ENCODE results near the gene ANXA11. TPM values are rescaled to one million over a fixed set of nuclear protein-coding genes. Genes with fewer than 3 reads are reported as not detected.

The ANXA11 gene
- total RNA-seq, 1 experiment from 2014 or later, result 311 TPM

DNA sequence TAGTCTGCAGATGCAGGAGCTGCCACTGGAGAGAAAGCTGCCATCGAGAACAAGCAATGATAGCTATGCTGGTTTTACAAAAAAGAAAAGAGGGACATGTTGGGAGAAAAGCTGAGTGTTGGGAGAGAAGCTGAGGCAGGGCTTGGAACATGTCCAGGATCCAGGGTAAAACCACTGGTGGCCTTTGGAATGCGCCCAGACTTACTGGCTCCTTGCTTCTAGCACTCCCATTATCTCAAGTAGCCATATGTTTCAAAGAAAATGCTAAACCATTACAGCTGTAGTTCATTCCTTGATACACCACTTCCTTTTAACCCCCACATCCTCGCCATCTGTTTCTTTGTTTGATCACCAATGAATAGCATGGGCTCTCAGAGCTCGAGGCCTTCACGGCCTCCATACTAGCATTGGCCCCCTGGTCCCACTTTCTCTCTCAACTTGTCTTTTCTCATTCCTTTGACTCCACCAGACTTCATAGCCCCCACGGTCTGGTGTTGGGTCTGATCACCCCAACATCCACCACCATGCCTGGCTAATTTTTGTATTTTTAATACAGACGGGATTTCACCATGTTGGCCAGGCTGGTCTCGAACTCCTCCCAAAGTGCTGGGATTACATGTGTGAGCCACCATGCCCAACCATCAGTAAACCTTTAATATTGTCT lies 96.6 kb downstream of the ANXA11 start:
- DNase-seq (ENCODE audit: low spot score), result no peak

DNA sequence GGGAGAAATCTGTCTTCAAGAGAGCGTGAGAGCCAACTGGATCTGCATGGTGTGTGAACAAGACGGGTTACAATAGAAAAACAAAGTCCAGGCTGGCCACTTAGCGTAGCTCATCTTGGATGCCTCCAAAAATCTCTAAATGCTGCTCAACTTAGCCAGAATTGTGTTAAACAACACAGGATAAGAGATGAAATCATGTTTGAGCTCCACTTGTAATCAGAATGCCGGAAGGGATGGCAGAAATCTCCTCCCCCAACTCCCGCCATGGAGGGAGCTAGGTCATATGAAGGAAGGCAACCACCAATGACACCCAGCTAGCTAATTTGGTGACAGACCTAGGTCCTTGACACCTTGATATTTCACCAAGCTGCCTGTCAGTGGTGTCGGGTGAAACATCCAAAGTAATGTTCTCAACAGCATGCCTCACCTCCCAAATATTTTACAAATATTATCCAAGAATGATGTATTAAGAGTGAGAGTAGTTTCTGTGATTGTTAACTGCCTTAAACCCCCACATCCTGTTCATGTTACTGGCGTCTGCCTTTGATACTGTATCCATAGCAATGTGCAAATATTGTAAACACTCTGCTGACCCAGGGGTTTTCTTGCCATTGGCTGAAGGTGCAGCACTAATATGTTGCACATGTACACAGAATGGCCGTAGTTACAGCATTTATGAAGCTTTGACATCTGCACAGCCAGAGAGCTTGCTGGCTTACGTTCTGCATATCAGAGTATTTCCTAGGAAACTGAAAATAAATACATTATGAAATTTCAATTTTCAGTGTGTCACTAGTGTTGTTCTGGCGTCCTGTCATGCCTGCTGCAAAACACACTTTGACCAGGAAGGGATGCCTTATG lies 101.0 kb downstream of the ANXA11 start:
- DNase-seq (ENCODE audit: low spot score), result no peak

Small RNA genes within 50 kb of the gene (small RNA-seq; reads per million reads assigned to genes)
- gene RPS12P2, result not detected

Other genes starting within 250 kb of the ANXA11 start
- gene TMEM254, start 126.9 kb downstream of the ANXA11 start, total RNA-seq (2014; rRNA removed; shearing (Covaris generic)), result 1.6 and 3.1 TPM in 2 replicates
- gene PLAC9, start 72.8 kb downstream of the ANXA11 start, total RNA-seq (2014; rRNA removed; shearing (Covaris generic)), result not detected in 2 replicates
- 0.03 TPM in 1 of 2 replicates, not detected in the other for gene MAT1A, start 84.1 kb upstream of the ANXA11 start, total RNA-seq (2014; rRNA removed; shearing (Covaris generic))
- gene DYDC1, start 151.2 kb upstream of the ANXA11 start, total RNA-seq (2014; rRNA removed; shearing (Covaris generic)), result not detected in 2 replicates
- not detected in 2 replicates for gene DYDC2, start 151.2 kb upstream of the ANXA11 start, total RNA-seq (2014; rRNA removed; shearing (Covaris generic))
- 8.6 and 9.3 TPM in 2 replicates for gene PRXL2A, start 203.0 kb upstream of the ANXA11 start, total RNA-seq (2014; rRNA removed; shearing (Covaris generic))
- gene TSPAN14, start 248.8 kb upstream of the ANXA11 start, total RNA-seq (2014; rRNA removed; shearing (Covaris generic)), result 58.3 and 65.1 TPM in 2 replicates

All from HT-29 (cell line).